ENCODE results near the gene TUBB3. TPM values are rescaled to one million over a fixed set of nuclear protein-coding genes. Genes with fewer than 3 reads are reported as not detected.

TUBB3 gene
- total RNA-seq, 1 experiment from 2014 or later = 52.1 TPM

DNA sequence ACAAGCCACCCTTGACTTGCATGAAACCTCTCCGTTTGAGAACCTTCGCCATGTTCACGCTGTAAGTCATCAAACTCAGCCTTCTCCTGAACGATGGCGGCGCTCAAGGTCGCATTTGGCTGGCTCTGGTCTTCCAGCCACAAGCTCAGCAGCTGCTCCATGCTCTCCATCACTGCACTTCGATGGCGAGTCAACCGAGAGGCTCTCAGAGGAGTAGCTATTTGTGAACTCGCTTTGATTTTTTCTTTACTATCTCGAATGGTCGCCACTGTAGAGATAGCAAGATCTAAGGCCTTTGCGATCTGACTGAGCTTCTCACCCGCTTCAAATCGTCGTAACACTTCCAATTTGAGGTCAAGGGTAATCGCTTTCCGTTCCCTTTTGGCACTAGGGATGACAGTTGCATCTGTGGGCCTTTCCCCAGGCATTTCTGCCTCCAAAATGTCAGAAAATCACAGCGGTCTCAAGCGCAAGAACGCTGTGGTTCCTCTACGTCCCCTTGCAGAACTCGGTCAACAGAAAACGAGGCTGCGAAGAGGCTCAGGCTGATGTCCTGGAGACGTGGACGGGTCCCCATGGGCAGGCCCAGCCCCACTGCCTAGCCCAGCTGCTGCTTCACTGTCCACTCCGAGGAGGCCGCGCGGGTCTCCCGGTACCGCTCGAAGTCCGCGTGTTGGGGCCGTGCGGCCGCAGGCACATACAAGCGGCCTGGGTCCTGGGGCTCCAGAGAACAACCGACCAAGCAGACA lies 48.5 kb downstream of the TUBB3 start:
- CTCF ChIA-PET = interaction anchor here (1.2 kb wide), 1 partner anchor 49 kb away, joined by 5 read pairs; no protein-coding TSS in a partner anchor
- intact Hi-C loops (cut with micrococcal nuclease; ENCODE audit: unreplicated experiment) = no loop called here
- Mint-ChIP-seq H3K27me3 (ENCODE audit: unreplicated experiment) (no peaks in the 10 kb centered on the region), H3K9me3 (ENCODE audit: low read depth, unreplicated experiment) (no peaks in the 10 kb centered on the region), H3K27ac (ENCODE audit: unreplicated experiment) (peak overlapping the region; percentile 69), H3K4me3 (ENCODE audit: low read depth, unreplicated experiment) (peak overlapping the region; percentile 84), H3K36me3 (ENCODE audit: insufficient read depth, unreplicated experiment) (peaks cover 59% of the 10 kb centered on the region), H3K4me1 (ENCODE audit: low read depth, unreplicated experiment) (peaks cover 25% of the 10 kb centered on the region)
- TSS peak; percentile 76 for BruUV-seq (replicated peaks)
- peak; percentile 44 for DNase-seq
- TF ChIP-seq, protein P1, sequence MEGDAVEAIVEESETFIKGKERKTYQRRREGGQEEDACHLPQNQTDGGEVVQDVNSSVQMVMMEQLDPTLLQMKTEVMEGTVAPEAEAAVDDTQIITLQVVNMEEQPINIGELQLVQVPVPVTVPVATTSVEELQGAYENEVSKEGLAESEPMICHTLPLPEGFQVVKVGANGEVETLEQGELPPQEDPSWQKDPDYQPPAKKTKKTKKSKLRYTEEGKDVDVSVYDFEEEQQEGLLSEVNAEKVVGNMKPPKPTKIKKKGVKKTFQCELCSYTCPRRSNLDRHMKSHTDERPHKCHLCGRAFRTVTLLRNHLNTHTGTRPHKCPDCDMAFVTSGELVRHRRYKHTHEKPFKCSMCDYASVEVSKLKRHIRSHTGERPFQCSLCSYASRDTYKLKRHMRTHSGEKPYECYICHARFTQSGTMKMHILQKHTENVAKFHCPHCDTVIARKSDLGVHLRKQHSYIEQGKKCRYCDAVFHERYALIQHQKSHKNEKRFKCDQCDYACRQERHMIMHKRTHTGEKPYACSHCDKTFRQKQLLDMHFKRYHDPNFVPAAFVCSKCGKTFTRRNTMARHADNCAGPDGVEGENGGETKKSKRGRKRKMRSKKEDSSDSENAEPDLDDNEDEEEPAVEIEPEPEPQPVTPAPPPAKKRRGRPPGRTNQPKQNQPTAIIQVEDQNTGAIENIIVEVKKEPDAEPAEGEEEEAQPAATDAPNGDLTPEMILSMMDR (IDR thresholded peaks at IDR 0.05; ENCODE audit: unreplicated experiment) = no peak

DNA sequence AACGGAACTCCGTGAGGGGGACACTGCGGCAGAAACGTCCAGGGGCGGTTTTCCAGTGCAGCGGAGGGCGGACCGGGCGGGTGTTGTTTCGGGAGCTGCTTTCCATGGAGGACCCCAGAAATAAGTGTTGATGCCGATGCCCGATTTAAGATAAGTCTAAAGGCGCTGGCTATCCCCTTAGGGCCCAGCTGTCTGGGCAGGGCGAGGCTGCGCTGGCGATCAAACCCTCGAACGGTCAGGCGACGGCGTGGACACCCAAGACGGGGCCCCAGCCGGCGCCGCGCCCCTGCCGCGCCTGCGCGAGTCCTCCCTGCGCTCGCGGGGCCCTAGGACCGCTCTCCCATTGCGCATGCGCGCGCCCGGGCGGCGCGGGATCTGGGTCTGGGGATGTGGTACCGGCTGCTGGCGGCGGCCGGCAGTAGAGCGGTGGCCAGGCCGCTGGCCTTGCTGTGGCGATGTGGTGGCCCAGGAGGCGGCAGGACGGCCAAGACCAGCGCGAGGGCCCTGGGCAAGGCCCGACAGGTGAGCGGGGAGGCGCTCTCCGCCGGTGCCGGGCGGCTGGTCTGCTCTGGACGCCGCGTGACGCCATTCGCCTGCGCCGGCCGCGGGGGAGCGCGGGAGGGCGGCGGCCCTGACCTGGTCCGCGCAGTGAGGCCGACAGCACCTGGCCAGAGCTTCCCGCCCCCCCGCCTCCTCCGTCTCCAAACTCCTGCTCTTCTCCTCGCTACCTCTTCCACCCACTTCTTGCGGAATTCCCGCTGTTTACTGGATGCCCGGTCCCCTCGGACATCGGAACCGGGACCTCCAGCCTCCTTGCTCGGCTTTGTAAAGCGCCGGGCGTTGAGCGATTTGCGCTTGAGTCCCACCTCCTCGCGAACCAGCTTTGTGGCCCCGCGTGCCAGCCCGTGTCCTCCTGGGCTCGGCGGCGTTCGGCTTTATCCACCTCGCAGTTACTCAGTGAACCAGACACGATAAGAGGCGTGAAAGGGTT lies 49.4 kb downstream of the TUBB3 start:
- peak; percentile 95 for DNase-seq
- no peaks in the 10 kb centered on the region for H3K27me3 Mint-ChIP-seq (ENCODE audit: unreplicated experiment)
- H3K9me3 Mint-ChIP-seq (ENCODE audit: low read depth, unreplicated experiment) = no peaks in the 10 kb centered on the region
- peak overlapping the region; percentile 84 for H3K4me3 Mint-ChIP-seq (ENCODE audit: low read depth, unreplicated experiment)
- TF ChIP-seq, protein P1 (IDR thresholded peaks at IDR 0.05; ENCODE audit: unreplicated experiment) = no peak
- no TSS peak for BruUV-seq (replicated peaks)
- H3K27ac Mint-ChIP-seq (ENCODE audit: unreplicated experiment) = peak overlapping the region; percentile 69
- H3K36me3 Mint-ChIP-seq (ENCODE audit: insufficient read depth, unreplicated experiment) = peaks cover 58% of the 10 kb centered on the region
- CTCF ChIA-PET = interaction anchor here (0.6 to 2.0 kb wide), 3 partner anchors 13 to 50 kb away, joined by 3 to 5 read pairs (median 4); no protein-coding TSS in a partner anchor
- intact Hi-C loops (cut with micrococcal nuclease; ENCODE audit: unreplicated experiment) = no loop called here
- peaks cover 25% of the 10 kb centered on the region for H3K4me1 Mint-ChIP-seq (ENCODE audit: low read depth, unreplicated experiment)

DNA sequence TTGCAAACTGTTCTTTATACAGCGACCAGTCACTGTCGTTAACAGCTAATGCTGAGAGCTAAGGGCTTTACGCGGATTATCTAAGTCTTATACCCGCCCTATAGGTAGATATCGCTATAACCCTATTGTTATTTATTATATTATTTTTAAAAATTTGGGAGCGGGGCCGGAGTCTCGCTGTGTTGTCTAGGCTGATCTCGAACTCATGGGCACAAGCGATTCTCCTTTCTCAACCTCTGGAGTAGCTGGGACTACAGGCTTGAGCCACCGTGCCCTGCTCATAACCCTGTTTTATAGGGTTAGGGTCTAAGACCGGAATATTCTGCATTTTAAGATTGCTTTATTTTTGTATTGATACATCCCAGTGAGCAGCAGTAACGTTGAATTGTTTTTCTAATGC lies 50.1 kb downstream of the TUBB3 start:
- H3K27ac Mint-ChIP-seq (ENCODE audit: unreplicated experiment) = peak overlapping the region; percentile 69
- no peak for DNase-seq
- no peaks in the 10 kb centered on the region for H3K27me3 Mint-ChIP-seq (ENCODE audit: unreplicated experiment)
- no TSS peak for BruUV-seq (replicated peaks)
- H3K4me3 Mint-ChIP-seq (ENCODE audit: low read depth, unreplicated experiment) = peak overlapping the region; percentile 84
- intact Hi-C loops (cut with micrococcal nuclease; ENCODE audit: unreplicated experiment) = no loop called here
- H3K4me1 Mint-ChIP-seq (ENCODE audit: low read depth, unreplicated experiment) = peaks cover 25% of the 10 kb centered on the region
- H3K9me3 Mint-ChIP-seq (ENCODE audit: low read depth, unreplicated experiment) = no peaks in the 10 kb centered on the region
- peaks cover 60% of the 10 kb centered on the region for H3K36me3 Mint-ChIP-seq (ENCODE audit: insufficient read depth, unreplicated experiment)
- CTCF ChIA-PET = interaction anchor here (0.5 to 2.0 kb wide), 4 partner anchors 12 to 274 kb away, joined by 3 to 4 read pairs (median 4); no protein-coding TSS in a partner anchor
- TF ChIP-seq, protein P1 (IDR thresholded peaks at IDR 0.05; ENCODE audit: unreplicated experiment) = no peak

DNA sequence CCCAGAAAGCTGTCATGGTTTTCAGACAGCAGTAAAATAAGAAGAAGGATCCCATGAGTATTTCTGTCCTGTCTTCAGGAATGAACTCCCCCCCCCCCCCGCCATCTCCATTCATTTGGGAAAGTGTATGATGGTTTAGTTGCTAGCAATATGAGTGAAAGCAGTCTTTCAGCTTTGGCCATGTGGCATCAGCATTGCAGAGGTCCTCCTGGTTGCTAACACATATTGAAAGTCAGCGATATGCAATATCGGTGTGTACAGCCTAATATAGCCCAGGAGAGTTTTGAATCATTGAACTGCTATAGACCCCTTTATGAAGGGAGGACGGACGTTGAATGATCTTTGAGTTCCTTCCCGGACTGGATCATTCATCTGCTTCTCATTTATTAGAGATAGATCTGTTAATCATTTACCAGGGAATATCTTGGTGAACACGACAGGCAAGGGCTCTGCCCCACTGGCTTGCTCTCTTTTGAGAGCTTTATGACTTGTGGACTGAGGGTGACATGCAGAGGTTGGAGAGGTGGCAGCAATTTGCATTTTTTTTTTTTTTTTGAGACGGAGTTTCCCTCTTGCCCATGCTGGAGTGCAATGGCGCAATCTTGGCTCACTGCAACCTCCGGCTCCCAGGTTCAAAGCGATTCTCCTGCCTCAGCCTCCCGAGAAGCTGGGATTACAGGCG lies 50.7 kb downstream of the TUBB3 start:
- no peak for DNase-seq
- intact Hi-C loops (cut with micrococcal nuclease; ENCODE audit: unreplicated experiment) = no loop called here
- H3K27me3 Mint-ChIP-seq (ENCODE audit: unreplicated experiment) = no peaks in the 10 kb centered on the region
- H3K36me3 Mint-ChIP-seq (ENCODE audit: insufficient read depth, unreplicated experiment) = peaks cover 64% of the 10 kb centered on the region
- H3K27ac Mint-ChIP-seq (ENCODE audit: unreplicated experiment) = peak overlapping the region; percentile 54
- H3K4me3 Mint-ChIP-seq (ENCODE audit: low read depth, unreplicated experiment) = peak overlapping the region; percentile 84
- TF ChIP-seq, protein P1 (IDR thresholded peaks at IDR 0.05; ENCODE audit: unreplicated experiment) = no peak
- peaks cover 25% of the 10 kb centered on the region for H3K4me1 Mint-ChIP-seq (ENCODE audit: low read depth, unreplicated experiment)
- H3K9me3 Mint-ChIP-seq (ENCODE audit: low read depth, unreplicated experiment) = no peaks in the 10 kb centered on the region
- BruUV-seq (replicated peaks) = TSS peak; percentile 67
- CTCF ChIA-PET = interaction anchor here (0.5 to 2.0 kb wide), 3 partner anchors 52 to 274 kb away, joined by 3 to 4 read pairs (median 4); no protein-coding TSS in a partner anchor
